HepG2 (cell line): ENCODE measurements around the gene IDH3G. TPM values are rescaled to one million over a fixed set of nuclear protein-coding genes. Genes with fewer than 3 reads are reported as not detected.

Experiments used
- ATAC-seq: fragments of 200-7000 bp; cut with Tn5 transposase; 3 replicates; pipeline ENCODE4 v1.9.1; 2020; ENCODE audit warnings: mild to moderate bottlenecking, moderate library complexity
- BruUV-seq: library from RNA; stranded (reverse); fragments of 400-500 nt; replicated peaks from 2 replicates; lab custom pipeline; 2021; lab: Mats Ljungman, UMichigan
- CTCF ChIA-PET: fragments of 300-600 bp; formaldehyde crosslinking; extraction: SDS; loops from one replicate; lab custom pipeline; 2021; ENCODE audit warnings: low total read pairs, inconsistent platforms, low intra/inter-chr PET ratio; lab: Yijun Ruan, JAX
- POLR2A ChIA-PET: fragments of 350-600 bp; sonication (Branson Sonifier 250); formaldehyde crosslinking; loops from one replicate; lab custom pipeline; 2020; ENCODE audit warnings: antibody characterized with exemption, inconsistent platforms; lab: Yijun Ruan, JAX
- DNase-seq: peaks from one replicate; pipeline ENCODE4 v3.0.0-alpha.2; 2015; ENCODE audit warnings: low spot score
- FAIRE-seq: peaks from 3 replicates; lab custom pipeline; 2011; peaks lifted over from hg19 to GRCh38; lab: Jason Lieb, UNC
- H2AFZ ChIP-seq: one replicate; pipeline ENCODE4 v1.6.1; 2011; ENCODE audit warnings: low read length, inconsistent platforms
- H3K27ac ChIP-seq: fragments of 300-600 bp; 3 replicates; pipeline ENCODE4 v1.8.0; 2011; ENCODE audit warnings: mixed run types, mild to moderate bottlenecking, mixed read lengths, low read length, inconsistent platforms; ENCODE audit not compliant: insufficient read depth; ENCODE audit errors: extremely low read length
- H3K27me3 ChIP-seq, 2 experiments: fragments of 200-600 bp in 1 of 2; 2 replicates in 1 of 2; 3 replicates in 1 of 2; pipeline versions ENCODE4 v1.6.0 to v1.8.0; 2011; ENCODE audit warnings: low read length in 2 of 2, mild to moderate bottlenecking in 2 of 2, moderate library complexity in 2 of 2, inconsistent platforms in 1 of 2; ENCODE audit not compliant: insufficient read depth in 2 of 2, control insufficient read depth in 1 of 2
- H3K36me3 ChIP-seq, 2 experiments: fragments of 200-600 bp in 1 of 2; replicated peaks in 1 of 2; 2 replicates in 1 of 2; 3 replicates in 1 of 2; pipeline versions ENCODE4 v1.5.1 to v1.8.0; 2011; ENCODE audit warnings: low read length in 2 of 2, inconsistent platforms in 1 of 2; ENCODE audit not compliant: insufficient read depth in 2 of 2, control insufficient read depth in 1 of 2
- H3K4me1 ChIP-seq: 2 replicates; pipeline ENCODE4 v1.5.1; 2012; ENCODE audit warnings: low read length, inconsistent platforms; ENCODE audit not compliant: insufficient read depth
- H3K4me2 ChIP-seq: 2 replicates; pipeline ENCODE4 v1.6.0; 2011; ENCODE audit warnings: low read depth, low read length, inconsistent platforms
- H3K4me3 ChIP-seq, 3 experiments: fragments of 200-600 bp in 1 of 3; sonication (generic), shearing (Covaris generic) in 1 of 3; replicated peaks in 1 of 3; 2 replicates each; pipeline ENCODE4 v1.5.1; 2011 to 2016; ENCODE audit warnings: low read length in 3 of 3, inconsistent platforms in 2 of 3, low read depth in 2 of 3, mild to moderate bottlenecking in 2 of 3, control low read depth in 1 of 3, mixed read lengths in 1 of 3; ENCODE audit not compliant: insufficient read depth in 1 of 3
- H3K79me2 ChIP-seq: one replicate; pipeline ENCODE4 v1.6.1; 2011; ENCODE audit warnings: low read length, inconsistent platforms; ENCODE audit not compliant: insufficient read depth
- H3K9ac ChIP-seq: 2 replicates; pipeline ENCODE4 v1.6.0; 2011; ENCODE audit warnings: mild to moderate bottlenecking, low read depth, low read length, inconsistent platforms; ENCODE audit not compliant: insufficient read depth
- H3K9me3 ChIP-seq: 2 replicates; pipeline ENCODE4 v1.5.1; 2012; ENCODE audit warnings: mild to moderate bottlenecking, low read length
- H4K20me1 ChIP-seq: 2 replicates; pipeline ENCODE4 v1.6.0; 2011; ENCODE audit warnings: inconsistent platforms, mild to moderate bottlenecking, low read length, moderate library complexity; ENCODE audit not compliant: insufficient read depth
- FOSL1 ChIP-seq: sonication (generic); formaldehyde crosslinking; IDR thresholded peaks from 2 replicates; pipeline ENCODE4 v1.9.0; 2021; ENCODE audit warnings: missing genetic modification reagents, borderline replicate concordance
- FOXA1 ChIP-seq, 2 experiments: fragments of 450-650 bp in 1 of 2; sonication (generic) in 1 of 2; formaldehyde crosslinking in 1 of 2; IDR thresholded peaks; 2 replicates each; pipeline versions ENCODE4 v1.4.0 to v1.6.1; 2016 to 2020; ENCODE audit warnings: missing genetic modification reagents in 1 of 2
- MIER2 ChIP-seq: IDR thresholded peaks from 2 replicates; pipeline ENCODE4 v1.6.1; 2016; ENCODE audit warnings: missing biosample characterization, missing genetic modification reagents
- MTF1 ChIP-seq: sonication (generic); formaldehyde crosslinking; IDR thresholded peaks from 2 replicates; pipeline ENCODE4 v1.5.0; 2020; ENCODE audit warnings: missing genetic modification reagents
- PTBP1 ChIP-seq: fragments of 200-400 bp; formaldehyde crosslinking; IDR thresholded peaks from 2 replicates; pipeline ENCODE4 v1.6.1; 2018; ENCODE audit warnings: low read length, low read depth; ENCODE audit not compliant: poor library complexity, severe bottlenecking
- ZKSCAN8 ChIP-seq: IDR thresholded peaks from 2 replicates; pipeline ENCODE4 v1.6.1; 2016; ENCODE audit warnings: borderline replicate concordance, missing genetic modification reagents, missing compliant biosample characterization
- ZNF292 ChIP-seq: sonication (generic); formaldehyde crosslinking; IDR thresholded peaks from 2 replicates; pipeline ENCODE4 v1.8.1; 2022; ENCODE audit warnings: mild to moderate bottlenecking, low read depth, missing genetic modification reagents, borderline replicate concordance
- WGBS: methylation state at CpG from one replicate; pipeline ENCODE4 v1.1.6; 2017; ENCODE audit warnings: low lambda C conversion rate; 5-methylcytosine and 5-hydroxymethylcytosine counted together
- in situ Hi-C: cut with HindIII; loops from 2 replicates; pipeline ENCODE4 v1.10.0; 2017; ENCODE audit warnings: low pct_unique_long_range_greater_than_20kb; ENCODE audit not compliant: extremely low pct_ligation_motif_present
- intact Hi-C: fragments of 100-400 bp; cut with micrococcal nuclease; formaldehyde crosslinking; loops from one replicate; pipeline ENCODE4 v1.10.0; 2022; ENCODE audit not compliant: unreplicated experiment
- polyA plus RNA-seq, 8 experiments: library from polyadenylated mRNA; depleted of rRNA in 3 of 8; stranded (reverse) in 7 of 8; unstranded in 1 of 8; fragments of >200 nt; fragmentation: Illumina TruSeq in 4 of 8; extraction: Trizol in 4 of 8; gene quantifications; 2 replicates each; pipeline versions ENCODE4 v1.2.1 to v1.2.3, GENCODE V29; 2011 to 2016; ENCODE audit warnings: low read depth in 4 of 8, missing spikeins in 1 of 8, mixed read lengths in 1 of 8; ENCODE audit not compliant: insufficient read depth in 1 of 8
- total RNA-seq, 5 experiments: library from RNA; depleted of rRNA; stranded (reverse); fragments of >200 nt; fragmentation: Illumina TruSeq; extraction: Trizol; gene quantifications; 2 replicates each; pipeline ENCODE4 v1.2.3, GENCODE V29; 2016; ENCODE audit warnings: low read depth in 1 of 5
- TF ChIP-seq, protein P1 (sequence below): fragments of 450-650 bp; IDR thresholded peaks from 2 replicates; pipeline ENCODE4 v1.6.1; 2017; ENCODE audit warnings: mild to moderate bottlenecking
- TF ChIP-seq, protein P2 (sequence below): sonication (generic); formaldehyde crosslinking; IDR thresholded peaks from 2 replicates; pipeline ENCODE4 v1.9.0; 2021; ENCODE audit warnings: missing genetic modification reagents, mild to moderate bottlenecking, borderline replicate concordance
- TF ChIP-seq, protein P3 (sequence below): sonication (generic); formaldehyde crosslinking; IDR thresholded peaks from 2 replicates; pipeline ENCODE4 v1.4.0; 2020; ENCODE audit warnings: mild to moderate bottlenecking, missing genetic modification reagents, borderline replicate concordance
- TF ChIP-seq, protein P4 (sequence below): sonication (generic); formaldehyde crosslinking; IDR thresholded peaks from 2 replicates; pipeline ENCODE4 v1.4.0; 2020; ENCODE audit warnings: missing genetic modification reagents

The IDH3G gene
- total and polyA plus RNA-seq, 2 of the 13 experiments (the other 11 are each of a cell fraction or from before 2014, with no cell fraction given): 18.7 to 35.5 TPM

DNA sequence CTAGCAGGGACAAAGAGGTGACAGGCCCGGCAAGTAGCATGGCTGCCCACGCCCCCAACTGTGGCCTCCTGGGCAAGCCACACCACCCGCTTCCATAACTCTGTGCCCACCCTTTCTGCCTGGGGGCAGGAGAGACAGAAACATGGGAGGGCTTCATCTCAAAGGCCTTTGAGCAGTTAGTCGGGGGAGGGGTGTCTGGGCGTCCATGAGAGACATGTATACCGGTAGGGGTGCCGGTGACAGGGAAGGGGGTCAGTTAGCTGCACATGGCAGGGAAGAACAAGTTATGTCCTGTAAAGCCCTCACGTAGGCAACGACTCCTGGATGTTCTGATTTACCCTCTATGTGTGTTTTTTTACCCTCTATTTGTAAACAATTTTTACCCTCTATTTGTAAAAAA is 26.9 kb upstream of the IDH3G start:
- Histone ChIP-seq H3K27me3 (peaks cover 4 to 39% of the 10 kb centered on the region in 2 experiments; a peak in 4 of 5 replicates), H4K20me1 (no peaks in the 10 kb centered on the region), H3K9me3 (no peaks in the 10 kb centered on the region), H3K4me1 (0 out of 2 replicates have a peak, but pooled peaks cover 6% of the 10 kb centered on the region), H3K79me2 (no peaks in the 10 kb centered on the region)
- BruUV-seq: no TSS peak
- no peak for FAIRE-seq
- intact Hi-C loops: no loop called here
- TF ChIP-seq ZKSCAN8 (CRISPR knock-in tag) (no peak), MTF1 (CRISPR knock-in tag) (no peak), FOSL1 (CRISPR knock-in tag) (no peak), FOXA1 (IDR thresholded peaks at IDR 0.05) (no peak), FOXA1 (CRISPR knock-in tag; IDR thresholded peaks at IDR 0.05) (no peak), PTBP1 (no peak), ZNF292 (CRISPR knock-in tag) (no peak), MIER2 (CRISPR knock-in tag) (no peak)
- TF ChIP-seq, protein P1, sequence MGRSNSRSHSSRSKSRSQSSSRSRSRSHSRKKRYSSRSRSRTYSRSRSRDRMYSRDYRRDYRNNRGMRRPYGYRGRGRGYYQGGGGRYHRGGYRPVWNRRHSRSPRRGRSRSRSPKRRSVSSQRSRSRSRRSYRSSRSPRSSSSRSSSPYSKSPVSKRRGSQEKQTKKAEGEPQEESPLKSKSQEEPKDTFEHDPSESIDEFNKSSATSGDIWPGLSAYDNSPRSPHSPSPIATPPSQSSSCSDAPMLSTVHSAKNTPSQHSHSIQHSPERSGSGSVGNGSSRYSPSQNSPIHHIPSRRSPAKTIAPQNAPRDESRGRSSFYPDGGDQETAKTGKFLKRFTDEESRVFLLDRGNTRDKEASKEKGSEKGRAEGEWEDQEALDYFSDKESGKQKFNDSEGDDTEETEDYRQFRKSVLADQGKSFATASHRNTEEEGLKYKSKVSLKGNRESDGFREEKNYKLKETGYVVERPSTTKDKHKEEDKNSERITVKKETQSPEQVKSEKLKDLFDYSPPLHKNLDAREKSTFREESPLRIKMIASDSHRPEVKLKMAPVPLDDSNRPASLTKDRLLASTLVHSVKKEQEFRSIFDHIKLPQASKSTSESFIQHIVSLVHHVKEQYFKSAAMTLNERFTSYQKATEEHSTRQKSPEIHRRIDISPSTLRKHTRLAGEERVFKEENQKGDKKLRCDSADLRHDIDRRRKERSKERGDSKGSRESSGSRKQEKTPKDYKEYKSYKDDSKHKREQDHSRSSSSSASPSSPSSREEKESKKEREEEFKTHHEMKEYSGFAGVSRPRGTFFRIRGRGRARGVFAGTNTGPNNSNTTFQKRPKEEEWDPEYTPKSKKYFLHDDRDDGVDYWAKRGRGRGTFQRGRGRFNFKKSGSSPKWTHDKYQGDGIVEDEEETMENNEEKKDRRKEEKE: no peak
- TF ChIP-seq, protein P2, sequence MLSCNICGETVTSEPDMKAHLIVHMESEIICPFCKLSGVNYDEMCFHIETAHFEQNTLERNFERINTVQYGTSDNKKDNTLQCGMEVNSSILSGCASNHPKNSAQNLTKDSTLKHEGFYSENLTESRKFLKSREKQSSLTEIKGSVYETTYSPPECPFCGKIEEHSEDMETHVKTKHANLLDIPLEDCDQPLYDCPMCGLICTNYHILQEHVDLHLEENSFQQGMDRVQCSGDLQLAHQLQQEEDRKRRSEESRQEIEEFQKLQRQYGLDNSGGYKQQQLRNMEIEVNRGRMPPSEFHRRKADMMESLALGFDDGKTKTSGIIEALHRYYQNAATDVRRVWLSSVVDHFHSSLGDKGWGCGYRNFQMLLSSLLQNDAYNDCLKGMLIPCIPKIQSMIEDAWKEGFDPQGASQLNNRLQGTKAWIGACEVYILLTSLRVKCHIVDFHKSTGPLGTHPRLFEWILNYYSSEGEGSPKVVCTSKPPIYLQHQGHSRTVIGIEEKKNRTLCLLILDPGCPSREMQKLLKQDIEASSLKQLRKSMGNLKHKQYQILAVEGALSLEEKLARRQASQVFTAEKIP: no peak
- TF ChIP-seq, protein P3, sequence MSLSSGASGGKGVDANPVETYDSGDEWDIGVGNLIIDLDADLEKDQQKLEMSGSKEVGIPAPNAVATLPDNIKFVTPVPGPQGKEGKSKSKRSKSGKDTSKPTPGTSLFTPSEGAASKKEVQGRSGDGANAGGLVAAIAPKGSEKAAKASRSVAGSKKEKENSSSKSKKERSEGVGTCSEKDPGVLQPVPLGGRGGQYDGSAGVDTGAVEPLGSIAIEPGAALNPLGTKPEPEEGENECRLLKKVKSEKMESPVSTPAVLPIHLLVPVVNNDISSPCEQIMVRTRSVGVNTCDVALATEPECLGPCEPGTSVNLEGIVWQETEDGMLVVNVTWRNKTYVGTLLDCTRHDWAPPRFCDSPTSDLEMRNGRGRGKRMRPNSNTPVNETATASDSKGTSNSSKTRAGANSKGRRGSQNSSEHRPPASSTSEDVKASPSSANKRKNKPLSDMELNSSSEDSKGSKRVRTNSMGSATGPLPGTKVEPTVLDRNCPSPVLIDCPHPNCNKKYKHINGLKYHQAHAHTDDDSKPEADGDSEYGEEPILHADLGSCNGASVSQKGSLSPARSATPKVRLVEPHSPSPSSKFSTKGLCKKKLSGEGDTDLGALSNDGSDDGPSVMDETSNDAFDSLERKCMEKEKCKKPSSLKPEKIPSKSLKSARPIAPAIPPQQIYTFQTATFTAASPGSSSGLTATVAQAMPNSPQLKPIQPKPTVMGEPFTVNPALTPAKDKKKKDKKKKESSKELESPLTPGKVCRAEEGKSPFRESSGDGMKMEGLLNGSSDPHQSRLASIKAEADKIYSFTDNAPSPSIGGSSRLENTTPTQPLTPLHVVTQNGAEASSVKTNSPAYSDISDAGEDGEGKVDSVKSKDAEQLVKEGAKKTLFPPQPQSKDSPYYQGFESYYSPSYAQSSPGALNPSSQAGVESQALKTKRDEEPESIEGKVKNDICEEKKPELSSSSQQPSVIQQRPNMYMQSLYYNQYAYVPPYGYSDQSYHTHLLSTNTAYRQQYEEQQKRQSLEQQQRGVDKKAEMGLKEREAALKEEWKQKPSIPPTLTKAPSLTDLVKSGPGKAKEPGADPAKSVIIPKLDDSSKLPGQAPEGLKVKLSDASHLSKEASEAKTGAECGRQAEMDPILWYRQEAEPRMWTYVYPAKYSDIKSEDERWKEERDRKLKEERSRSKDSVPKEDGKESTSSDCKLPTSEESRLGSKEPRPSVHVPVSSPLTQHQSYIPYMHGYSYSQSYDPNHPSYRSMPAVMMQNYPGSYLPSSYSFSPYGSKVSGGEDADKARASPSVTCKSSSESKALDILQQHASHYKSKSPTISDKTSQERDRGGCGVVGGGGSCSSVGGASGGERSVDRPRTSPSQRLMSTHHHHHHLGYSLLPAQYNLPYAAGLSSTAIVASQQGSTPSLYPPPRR (CRISPR knock-in tag): no peak
- TF ChIP-seq, protein P4, sequence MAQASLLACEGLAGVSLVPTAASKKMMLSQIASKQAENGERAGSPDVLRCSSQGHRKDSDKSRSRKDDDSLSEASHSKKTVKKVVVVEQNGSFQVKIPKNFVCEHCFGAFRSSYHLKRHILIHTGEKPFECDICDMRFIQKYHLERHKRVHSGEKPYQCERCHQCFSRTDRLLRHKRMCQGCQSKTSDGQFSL (CRISPR knock-in tag): no peak
- TF ChIP-seq, all 625 proteins: peak for 0
- H3K4me2 ChIP-seq: no peak overlapping the region
- H3K36me3 ChIP-seq: no peaks in the 10 kb centered on the region
- no peak overlapping the region for H3K27ac ChIP-seq
- CTCF ChIA-PET: no interaction called here
- POLR2A ChIA-PET: no interaction called here
- H2AFZ ChIP-seq: no peak overlapping the region
- ATAC-seq (no peak), DNase-seq (no peak)
- no peak overlapping the region for H3K9ac ChIP-seq
- in situ Hi-C loops: no loop called here
- H3K4me3 ChIP-seq: no peak overlapping the region
- 30% methylated on average over 8 of the region's 9 CpGs for whole genome bisulfite sequencing
